Nucleus accumbens (tissue), 56 donors: Measurements from ENCODE around the gene SLC30A7.
A peak's percentile ranks its signal among the peaks of the same experiment; 100 is the strongest.
"Not testable (repeated sequence)": the region's sequence is repeated elsewhere in the genome, so short reads cannot be mapped to it uniquely, and the experiment has no call there.

Experiments
- DNase-seq, 56 donors: peaks; one replicate each; lab custom pipeline; 2025; lab: John Stamatoyannopoulos, UW

Gene SLC30A7, protein sequence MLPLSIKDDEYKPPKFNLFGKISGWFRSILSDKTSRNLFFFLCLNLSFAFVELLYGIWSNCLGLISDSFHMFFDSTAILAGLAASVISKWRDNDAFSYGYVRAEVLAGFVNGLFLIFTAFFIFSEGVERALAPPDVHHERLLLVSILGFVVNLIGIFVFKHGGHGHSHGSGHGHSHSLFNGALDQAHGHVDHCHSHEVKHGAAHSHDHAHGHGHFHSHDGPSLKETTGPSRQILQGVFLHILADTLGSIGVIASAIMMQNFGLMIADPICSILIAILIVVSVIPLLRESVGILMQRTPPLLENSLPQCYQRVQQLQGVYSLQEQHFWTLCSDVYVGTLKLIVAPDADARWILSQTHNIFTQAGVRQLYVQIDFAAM

DNA sequence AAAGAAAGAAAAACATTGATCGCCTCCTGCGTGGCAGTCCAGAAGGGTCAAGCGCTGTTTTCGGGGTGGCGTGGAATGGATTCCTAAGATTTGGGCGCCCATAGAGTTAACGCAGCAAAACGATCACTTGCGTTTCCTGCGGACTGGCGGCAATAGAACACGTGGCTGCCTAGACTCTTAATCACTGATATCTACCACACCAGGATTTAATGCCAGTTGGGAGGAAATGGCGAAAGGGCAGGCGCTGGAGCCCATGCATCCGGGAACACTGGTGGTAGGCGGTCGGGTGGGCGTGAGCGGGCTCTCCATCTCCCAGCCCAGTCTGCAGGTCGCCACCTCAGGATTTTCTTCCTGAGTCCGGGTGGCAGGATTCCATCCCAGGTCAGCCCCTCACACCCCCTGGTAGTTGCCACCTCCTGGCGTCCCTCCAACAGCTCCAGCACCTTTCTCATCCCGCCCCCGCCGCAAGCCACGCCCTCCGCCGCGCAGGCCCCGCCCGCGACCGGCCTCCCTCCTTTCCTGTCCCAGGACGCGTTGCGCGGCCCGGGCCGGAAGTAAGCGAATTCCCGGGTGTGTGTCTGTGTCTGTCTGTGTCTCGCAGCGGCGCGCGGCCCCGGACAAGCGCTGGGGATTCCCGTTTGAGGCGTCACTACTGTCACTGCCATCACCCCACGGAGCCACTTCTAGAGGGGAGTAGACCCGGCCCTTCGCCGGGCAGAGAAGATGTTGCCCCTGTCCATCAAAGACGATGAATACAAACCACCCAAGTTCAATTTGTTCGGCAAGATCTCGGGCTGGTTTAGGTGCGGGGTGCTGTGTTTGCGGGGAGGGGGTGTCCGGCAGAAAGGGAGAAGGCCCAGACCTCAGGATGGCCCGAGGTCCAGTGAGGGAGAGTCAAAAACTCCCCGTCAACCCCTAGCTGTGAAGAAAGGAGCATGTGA lies at the start of gene SLC30A7:
Gene SLC30A7 (plus strand): TSS at position 551 of the 941 bp plus-strand sequence. CDS start 173 bp downstream, at position 724.
- DNase-seq = peak; percentile 18 to 97 (median 88)

DNA sequence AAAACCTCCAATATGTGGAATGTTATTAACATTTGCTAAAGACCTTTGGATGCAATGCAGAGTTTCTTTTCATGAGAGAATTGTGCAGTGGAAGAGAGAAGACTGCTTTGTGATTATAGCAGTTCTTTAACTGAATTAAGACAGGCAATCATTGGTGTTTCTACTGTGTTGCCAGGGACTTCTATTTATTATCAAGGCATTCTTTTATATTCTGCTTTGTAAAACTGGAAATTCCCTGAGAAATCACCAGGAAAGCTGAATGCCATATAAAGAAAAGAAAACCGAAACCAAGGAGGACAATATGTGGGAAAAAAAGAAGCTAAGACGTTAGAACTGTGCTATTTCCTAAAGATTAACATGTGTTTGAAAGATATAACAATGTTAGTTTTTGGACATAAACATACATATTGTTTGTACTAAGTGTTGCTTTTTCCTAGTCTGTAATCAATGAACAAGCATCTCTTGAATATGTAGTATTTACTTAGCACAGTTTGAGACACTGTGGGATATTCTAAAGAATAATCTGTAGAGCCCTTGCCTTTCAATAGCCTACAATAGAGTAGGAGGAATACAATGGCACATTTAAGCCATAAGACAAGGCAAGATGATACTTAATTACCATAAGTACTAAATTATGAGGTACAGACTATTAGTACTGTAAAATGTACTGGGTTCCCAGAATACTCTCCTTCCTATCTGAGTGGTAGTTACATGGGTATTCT lies 48.4 kb upstream of the SLC30A7 start:
- no peak for DNase-seq

DNA sequence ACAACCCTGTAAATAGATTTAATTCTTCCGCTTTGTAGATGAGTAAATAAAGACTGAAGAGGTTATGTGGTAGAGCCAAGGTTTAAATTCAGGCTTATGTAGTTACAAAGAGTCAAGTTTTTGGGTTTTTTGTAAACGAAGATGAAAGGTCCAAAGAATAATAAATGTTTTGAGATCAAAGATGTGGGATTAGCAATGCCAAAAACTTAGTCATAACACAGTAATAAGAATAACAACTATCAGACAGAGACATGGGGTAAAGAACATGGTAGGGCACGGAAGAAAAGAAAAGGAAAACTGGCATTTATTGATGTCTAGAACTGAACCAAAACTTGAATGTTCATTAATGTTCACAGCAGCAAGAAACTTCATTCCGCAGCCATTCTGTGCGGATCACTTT lies 44.2 kb upstream of the SLC30A7 start:
- DNase-seq = no peak

DNA sequence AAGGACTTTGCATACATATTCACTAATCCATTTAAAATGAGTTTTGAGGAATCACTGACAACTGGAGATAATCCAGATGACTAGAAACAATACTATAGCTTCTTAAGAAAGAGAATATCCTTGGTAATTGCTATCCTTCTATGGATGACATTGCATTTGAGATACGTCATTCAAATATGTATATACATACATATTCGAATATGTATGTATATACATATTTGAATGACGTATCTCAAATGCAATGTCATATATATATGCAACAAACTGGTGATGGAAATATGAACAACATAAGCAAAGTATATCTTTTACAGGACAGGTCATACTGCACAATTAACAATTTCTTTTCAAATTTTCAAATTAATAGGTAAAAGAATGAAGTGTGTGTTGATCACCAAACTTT lies 42.9 kb upstream of the SLC30A7 start:
- DNase-seq = no peak

DNA sequence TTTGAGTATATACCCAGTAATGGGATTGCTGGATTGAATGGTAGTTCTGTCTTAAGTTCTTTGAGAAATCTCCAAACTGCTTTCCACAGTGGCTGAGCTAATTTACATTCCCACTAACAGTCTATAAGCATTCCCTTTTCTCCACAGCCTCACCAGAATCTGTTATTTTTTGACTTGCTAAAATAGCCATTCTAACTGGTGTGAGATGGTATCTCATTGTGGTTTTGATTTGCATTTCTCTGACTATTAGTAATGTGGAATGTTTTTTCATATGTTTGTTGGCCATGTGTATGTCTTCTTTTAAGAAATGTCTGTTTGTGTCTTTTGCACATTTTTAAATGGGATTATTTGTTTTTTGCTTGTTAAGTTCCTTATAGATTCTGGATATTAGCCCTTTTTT lies 40.8 kb upstream of the SLC30A7 start:
- not testable (repeated sequence) for DNase-seq

DNA sequence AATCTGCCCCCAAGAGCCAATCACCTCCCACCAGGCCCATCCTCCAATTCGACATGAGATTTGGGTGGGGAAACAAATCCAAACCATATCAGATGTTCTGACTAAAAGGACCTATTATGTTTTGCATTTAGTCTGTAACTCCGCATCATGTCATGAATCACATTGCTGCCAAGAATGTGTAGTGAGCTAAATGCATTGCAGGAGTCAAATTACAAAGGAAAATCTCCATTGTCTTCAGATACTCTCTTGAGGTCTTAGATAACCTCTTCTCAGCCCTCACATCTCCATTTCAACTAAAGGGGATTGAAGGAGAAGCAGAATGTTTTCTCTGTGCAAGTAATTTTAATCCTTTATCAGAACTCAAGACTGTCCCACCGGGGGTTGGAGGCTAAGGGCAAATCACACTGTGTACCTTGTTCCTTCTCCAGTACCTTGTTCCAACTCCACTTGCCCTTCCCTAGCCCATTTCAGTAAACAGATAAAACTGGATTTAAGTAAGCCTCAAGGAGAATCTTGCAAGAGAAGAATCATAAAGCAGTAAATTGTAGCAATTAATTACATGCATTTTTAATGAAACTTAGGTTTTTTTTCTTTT lies 35.4 kb upstream of the SLC30A7 start:
- DNase-seq = no peak

DNA sequence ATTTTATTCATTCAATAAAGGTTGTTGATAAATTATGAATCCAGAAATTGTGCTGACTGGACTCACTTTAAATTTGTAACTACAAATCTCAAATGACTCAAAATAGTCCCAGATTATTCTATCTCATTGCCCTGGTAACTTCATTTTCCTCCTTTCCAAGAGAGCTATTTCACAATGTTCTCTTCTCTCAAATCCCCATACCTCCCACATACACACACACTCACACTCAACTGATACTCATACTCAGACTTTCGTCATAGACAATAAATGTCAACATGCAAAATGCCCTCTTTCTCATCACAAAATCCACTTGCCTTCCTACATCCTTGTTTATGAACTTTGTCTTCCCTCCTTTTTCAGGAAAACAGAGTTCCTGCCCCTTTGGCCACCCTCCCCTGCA lies 34.5 kb upstream of the SLC30A7 start:
- no peak for DNase-seq

DNA sequence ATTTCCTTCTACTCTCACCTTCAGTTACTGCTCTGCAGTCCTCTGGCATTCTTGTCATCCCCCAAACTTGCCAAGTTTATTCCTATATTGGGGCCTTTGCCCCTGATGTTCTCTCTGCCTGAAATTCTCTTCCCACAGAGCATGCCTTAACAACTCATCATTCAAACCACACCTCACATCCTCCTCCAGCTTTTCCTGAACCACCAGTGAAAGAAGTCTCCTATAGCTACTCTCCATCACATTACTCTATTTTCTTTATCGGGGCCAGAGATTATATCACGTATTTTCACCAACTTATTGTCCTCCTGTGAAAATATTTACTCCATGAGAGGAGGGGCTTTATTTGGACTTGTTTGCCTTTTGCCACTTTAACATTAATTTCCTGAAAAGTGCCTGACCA lies 33.3 kb upstream of the SLC30A7 start:
- no peak for DNase-seq

DNA sequence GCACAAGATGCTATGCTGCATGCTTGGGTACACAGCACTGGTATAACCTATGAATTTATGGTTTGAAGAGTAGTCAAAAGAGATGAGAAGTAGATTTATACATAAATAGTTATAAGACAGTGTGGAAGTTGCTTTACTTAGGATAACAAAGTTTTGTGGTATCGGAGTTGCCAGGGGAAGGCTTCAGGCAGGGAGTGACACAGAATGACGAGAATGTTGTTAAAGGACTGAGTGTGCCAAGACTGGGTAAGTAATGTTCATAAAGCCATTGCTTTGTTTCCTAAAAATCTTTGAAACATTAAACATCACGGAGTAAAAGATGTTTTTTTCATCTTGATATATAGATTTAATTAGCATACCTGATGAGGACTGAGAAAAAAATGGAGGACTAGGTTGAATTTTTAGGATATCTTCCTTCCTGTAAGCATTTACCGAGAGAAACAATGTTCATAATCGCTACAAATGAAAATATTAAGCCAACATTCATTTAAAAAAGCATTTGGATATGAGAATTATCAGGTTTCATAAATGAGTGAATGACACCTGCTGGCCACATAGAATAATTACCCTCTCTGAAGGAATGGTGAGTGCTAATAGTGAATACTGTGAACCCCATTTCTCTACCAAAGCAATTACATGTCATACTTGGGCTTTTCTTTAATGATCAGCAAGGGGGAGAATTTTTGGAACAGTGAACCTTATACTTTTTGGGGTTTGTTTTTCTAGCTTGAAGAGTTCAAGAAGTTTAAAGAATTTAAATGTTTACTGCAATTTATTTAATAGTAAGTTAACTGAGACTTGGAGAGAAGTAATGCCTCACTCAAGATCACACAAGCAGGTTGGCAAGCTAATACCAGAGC lies 29.6 kb upstream of the SLC30A7 start:
- no peak for DNase-seq

DNA sequence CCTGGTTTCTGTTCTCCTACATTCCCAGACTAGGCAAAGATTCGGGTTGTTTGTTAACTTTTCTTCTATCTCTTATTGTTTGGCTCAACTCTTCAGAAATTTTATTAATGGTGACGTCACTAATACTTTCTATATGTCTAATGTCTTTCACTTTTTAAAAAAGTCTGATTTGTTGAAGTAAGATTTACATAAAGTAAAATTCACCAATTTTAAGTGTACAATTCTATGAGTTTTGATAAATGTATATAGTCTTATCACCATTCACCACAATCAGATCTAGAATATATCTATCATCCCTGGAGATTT lies 29.0 kb upstream of the SLC30A7 start:
- no peak for DNase-seq

DNA sequence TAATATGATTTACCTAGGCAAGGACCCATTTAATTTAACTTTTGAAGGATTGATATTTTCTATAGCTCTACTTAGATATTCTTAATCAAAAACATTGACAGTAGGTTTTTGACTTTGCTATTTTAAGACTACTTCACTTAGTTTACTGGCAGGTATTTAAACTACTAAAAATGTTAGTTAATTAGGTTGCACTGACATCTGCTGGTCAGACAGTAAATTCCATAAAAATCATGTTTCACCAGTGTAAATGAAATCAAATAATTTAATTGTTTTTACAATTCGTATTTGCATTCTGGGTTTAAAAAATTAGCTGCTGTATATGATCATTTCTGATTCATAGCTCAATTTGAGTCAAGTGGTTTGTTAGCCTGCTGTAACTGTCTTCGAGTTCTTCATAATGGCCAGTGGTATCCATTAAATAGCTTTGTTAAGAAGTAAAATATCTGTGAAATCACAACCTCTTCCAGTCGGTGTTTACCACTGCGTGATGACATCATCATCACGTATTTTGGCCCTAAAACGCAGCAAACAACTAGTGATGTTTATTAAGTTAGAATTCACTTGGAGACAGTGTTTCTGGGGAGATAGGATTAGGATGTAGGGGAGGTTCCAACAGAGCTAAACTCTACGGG lies 27.4 kb upstream of the SLC30A7 start:
- DNase-seq = no peak

DNA sequence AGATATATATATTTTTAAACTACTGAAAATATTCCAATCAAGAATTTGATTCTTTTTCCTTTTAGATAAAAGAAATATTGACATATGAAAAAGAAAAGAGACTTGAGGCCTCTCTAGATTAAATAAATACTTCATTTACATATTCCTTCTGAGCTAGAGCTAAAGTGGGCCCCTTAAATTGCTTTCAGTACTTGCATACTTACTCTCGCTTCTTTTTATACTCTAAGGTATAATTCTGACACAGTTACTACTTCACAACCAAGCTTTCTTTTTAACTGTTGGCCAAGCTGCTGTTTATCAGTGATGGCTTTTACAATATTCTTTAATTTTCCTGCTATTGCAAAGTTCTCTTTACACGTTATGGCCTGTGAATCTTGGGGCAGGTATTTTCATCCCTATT lies 25.9 kb upstream of the SLC30A7 start:
- DNase-seq = no peak

DNA sequence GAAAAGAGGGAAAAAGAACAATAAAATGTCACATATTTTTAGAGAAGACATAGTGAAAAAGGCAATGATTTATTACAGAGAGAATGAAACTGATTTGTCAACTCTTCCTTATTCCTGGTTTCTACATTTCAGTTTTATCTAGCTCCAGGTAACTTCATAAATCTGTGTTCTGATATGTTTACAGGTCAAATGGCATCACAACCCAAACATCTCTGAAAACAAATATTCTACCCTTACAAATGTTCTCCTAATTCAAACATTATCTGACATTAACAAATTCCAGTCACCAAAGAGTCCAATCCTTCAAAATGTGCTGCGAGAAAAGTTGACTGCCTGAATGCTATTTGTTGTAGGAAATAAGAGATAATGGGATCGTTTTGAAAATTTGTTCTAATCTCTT lies 21.5 kb upstream of the SLC30A7 start:
- DNase-seq = no peak

DNA sequence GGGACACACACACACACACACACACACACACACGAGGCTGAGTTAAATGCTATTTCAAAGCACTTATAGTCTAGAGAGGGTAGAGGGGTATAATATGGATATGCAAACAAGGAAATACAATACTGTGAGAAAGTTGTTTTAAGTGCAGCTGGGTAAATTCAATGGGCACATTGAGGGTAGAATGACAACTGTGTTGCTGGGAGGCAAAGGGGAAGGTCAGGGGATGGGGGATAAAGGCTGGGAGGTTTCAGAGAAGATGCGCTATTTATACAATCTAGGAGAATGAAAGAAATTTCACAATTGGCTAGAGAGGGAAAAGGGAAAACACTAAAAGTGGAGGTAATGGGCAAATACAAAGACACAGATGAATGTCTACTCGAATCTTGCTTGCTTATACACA lies 20.7 kb upstream of the SLC30A7 start:
- DNase-seq = no peak

DNA sequence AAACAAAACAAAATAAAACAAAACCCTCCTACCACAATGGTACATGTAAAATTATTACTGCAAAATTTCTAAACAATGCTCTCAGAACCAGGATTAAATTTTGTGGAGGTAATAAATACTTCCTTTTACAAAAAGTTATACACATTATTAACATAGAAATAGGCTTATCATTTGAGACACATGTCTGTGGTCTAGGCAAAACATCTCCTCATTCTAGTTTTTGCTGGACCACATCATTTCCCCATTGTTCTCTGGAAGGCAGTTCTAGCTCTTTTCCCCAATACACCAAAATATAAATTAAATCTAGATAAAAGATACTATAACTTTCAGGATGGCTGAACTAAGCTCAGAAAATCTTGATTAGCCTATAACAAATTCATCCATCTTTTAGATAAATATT lies 19.6 kb upstream of the SLC30A7 start:
- DNase-seq = no peak

DNA sequence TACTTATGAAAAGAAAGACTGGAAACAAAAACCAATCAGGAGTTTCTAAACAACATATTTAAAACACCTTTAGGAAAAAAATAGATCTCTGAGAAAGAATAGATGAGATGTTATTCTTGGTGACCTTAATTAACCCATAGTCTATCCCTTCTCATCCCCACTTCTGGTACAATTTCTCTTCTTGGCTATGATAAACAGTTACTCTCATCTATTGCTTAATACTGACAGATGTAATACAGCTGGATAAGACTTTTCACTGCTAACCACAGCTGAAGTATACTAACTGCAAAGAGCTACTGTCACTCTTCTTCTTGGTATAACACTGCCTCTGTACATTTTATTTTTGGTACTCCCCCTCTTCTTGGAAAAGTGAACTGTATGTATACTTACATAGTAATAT lies 16.5 kb upstream of the SLC30A7 start:
- no peak for DNase-seq

DNA sequence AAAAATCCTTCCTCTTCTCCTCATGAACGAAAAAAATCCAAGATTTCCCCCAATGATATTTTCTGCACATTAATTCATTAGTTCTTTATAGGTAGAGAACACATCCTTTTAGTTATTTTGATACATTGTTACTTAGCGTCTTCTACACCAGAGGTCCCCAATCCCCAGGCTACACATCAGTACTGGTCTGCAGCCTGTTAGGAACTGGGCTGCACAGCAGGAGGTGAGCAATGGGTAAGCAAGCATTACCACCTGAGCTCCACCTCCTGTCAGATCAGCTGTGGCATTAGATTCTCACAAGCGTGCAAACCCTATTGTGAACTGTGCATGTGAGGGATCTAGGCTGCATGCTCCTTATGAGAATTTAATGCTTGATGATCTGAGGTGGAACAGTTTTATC lies 14.2 kb upstream of the SLC30A7 start:
- DNase-seq = no peak

DNA sequence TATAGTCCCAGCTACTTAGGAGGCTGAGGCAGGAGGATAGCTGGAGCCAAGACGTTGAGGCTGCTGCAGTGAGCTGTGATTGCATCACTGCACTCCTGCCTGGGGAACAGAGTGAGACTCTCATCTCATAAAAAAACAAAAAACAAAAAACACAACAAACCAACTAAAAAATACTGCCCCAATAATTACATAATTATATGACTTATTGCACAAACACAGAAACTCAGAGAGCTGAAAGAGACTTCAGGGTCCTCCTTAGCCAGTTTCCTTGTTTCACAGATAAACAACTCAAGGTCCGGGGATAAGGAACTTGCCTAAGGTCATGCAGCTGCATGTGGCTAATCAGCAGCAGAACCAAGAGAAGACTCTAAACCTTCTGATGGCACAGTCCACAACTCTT lies 13.2 kb upstream of the SLC30A7 start:
- no peak for DNase-seq

DNA sequence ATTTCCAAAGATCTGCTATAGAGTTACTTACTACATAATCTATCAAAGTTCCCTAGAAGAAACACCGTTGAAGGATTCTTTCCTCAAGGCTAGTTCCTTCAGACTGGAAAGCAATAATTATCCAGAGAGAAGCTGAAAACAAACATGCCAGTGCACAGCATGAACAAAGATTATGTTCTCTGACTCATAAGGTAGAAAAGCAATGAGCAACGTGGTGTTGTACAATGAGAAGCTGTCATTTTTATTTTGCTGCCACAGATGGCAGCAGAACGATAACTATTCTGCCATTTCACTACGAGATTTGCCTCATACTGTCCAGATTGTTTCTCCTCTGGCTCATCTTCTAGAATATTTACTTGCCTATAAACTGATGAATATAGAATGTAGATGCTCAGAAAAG lies 11.9 kb upstream of the SLC30A7 start:
- no peak for DNase-seq
